Mesenteric fat pad (tissue), 1 donor: ENCODE data around the gene TNFRSF13B. TPM values are rescaled to one million over a fixed set of nuclear protein-coding genes. Genes with fewer than 3 reads are reported as not detected.
"Not testable (repeated sequence)": the region's sequence is repeated elsewhere in the genome, so short reads cannot be mapped to it uniquely, and the experiment has no call there.

Experiments used
- DNase-seq: peaks from one replicate; pipeline ENCODE4 v3.0.0-alpha.2; 2020; ENCODE audit warnings: low spot score
- total RNA-seq: library from RNA; stranded (reverse); fragmentation: NEBNext Ultra II Directional; extraction: Animal tissue kit (Norgen Biotek cat#: 25700); gene quantifications from one replicate; pipeline ENCODE4 v1.2.1, GENCODE V29; 2021
- donor health status: DM: yes; HTN: yes; CAD: no.

Gene TNFRSF13B
- total RNA-seq, 1 donor from 2014 or later = not detected

DNA sequence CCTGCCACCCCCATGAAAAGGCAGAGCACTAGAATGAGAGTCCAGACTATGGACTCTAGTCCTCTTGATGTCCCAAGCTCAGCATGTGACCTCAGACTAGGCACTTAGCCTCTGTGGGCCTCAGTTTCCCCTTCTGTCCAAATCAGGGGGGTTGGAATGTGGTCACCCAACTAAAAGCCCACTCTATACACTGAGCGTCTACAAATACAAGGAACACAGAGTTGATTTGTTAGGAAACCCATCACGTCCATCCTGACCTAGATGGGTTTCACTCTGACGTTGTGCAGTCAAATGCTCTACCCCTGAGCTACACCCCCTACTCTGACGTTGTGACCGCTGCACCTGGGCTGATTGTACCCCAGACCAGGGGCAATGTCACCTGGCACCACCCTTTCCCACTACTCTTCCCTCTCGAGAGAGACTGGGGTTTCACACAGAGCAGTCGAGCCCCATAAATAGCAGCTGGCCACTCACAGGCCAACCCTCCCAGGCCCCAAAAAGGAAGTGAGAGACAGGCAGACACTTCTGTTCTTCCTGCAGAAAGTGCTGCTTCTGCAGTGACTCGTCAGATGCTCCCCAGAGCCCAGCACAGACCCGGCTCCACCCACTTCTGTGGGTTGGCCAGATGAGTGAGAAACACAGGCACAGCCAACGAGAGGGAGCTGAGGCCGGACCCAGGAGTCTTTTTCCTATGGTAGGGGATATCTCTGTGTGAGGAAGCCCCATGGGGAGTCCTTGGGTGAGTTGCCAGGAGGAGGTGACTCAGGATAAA is 16.1 kb upstream of the TNFRSF13B start:
- DNase-seq = peak; percentile 90

GRCh38 chr17:16987066-16987829 is 15.3 kb upstream of the TNFRSF13B start:
- peak; percentile 67 for DNase-seq

- DNase-seq = no peak
Measured at GRCh38 chr17:16986391-16986790, 14.5 kb upstream of the TNFRSF13B start.

GRCh38 chr17:16981928-16982327 is 10.0 kb upstream of the TNFRSF13B start:
- peak; percentile 69 for DNase-seq

- peak; percentile 86 for DNase-seq
Measured at GRCh38 chr17:16980813-16981731, 9.2 kb upstream of the TNFRSF13B start.

DNA sequence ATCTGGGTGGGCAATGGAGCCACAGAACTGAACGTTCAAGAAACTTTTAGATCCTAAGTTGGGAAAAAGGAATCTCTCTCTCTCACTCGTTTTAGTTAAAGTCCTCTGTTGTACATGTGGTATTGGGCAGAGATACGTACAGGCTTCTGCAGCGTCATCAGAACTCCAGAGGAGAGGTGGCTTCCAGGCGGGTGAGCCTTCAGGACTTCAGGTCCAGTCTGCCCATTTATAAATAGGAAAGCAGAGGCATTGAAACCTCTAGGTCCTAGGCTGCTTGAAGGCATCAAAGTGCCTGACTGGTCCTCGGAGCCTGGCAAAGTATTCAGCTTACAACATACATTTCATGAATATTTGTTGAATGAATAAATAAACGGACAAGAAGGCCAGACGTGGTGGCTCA is 8.1 kb upstream of the TNFRSF13B start:
- DNase-seq = no peak

DNA sequence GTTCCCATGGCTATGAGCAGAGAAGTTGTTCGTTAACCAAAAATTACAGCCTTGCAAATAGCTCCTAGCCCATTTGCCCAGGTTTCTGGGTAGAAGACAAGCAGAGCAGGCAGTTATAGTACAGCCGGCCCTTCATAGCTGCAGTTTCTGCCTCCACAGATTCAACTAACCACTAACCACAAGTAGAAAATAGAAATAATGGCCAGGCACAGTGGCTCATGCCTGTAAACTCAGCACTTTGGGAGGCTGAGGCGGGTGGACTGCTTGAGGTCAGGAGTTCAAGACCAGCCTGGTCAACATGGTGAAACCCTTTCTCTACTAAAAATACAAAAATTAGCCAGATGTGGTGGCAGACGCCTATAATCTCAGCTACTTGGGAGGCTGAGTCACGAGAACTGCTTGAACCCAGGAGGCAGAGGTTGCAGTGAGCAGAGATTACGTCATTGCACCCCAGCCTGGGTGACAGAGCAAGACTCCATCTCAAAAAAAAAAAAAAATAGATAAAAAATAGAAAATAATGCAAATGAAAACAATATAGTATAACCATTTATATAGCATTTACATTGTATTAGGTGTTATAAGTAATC is 7.4 kb upstream of the TNFRSF13B start:
- not testable (repeated sequence) for DNase-seq

GRCh38 chr17:16977932-16978331 is 6.0 kb upstream of the TNFRSF13B start:
- DNase-seq = no peak

DNA sequence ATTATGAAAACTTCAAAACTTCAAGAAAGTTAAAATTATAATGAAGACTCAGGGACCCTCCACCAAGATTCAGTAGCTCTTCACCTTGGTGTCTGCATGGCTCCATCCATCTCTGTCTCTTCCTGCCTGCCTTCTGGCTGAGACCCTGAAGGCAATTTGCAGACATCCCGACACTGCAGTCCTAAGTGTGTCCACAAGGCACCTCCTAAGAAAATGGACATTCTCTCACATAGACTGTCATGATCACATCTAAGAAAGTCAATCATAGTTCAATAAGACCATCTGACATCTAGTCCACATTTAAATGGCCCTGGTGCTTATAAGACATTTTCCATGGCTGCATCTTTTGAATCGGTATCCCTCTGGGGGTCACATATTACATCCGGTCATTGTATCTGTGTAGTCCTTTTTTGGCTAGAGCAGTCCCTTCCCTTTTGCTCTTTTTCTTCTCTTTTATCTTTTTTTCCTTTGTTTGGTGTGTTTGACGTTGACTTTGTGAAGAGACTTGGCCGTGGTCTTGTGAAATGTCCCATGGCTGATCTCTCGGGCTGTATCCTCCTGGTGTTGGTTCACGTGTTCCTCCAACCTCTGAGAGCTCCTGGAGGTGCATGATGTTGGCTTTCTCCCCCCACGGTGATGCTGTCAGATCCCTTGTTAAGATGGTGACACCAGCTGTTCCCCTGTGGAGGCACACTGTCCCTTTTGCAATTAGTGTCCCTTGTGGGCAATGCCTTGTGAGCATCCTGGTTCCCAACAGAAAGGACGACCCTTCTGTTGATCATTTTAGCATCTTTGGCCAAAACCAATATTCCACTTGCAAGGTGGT is 5.0 kb upstream of the TNFRSF13B start:
- DNase-seq = peak; percentile 41

DNA sequence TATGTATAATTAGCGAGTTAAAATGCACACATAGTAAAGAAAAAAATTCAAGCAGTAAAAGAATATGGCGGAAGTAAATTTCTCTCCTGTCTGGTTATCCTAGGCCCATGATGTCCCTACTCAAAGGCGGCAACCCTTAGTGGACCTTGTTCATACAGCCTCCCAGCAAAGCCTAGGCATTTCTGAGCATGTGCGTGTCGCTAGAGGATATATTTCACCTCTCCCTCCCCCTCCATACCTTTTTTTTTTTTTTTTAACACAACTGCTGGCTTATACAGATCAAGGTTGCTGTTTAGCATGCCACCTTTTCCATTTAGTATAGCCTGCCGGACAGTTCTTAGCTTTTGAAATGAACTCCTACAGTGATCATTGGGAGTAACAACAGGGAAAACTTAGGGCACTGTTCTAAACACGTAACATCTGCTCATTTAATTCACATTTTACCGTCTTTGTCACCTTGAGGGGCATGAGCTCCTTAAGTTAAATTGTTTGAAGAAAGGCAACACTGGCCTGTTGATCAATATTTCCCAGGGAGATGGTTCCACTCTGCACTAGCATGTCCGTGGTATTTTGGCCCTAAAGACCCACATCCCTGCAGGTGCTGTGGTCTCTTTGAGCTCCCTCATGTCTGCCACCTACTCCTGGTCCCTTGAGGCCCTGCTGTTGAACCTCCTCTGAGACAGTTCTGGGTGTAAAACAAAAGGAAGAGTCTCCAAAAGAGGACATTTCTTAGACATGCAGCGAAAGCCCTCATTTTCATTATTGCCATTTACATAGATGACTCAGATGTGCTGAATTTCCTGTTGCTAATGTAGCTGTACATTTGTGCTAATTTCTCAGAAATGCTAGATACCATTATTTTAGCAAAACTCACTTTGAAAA is 4.1 kb upstream of the TNFRSF13B start:
- DNase-seq = no peak

GRCh38 chr17:16975277-16975651 is 3.3 kb upstream of the TNFRSF13B start:
- no peak for DNase-seq

- no peak for DNase-seq
Measured at GRCh38 chr17:16974569-16975276, 2.8 kb upstream of the TNFRSF13B start.

GRCh38 chr17:16973760-16974540 is 2.0 kb upstream of the TNFRSF13B start:
- DNase-seq = no peak

DNA sequence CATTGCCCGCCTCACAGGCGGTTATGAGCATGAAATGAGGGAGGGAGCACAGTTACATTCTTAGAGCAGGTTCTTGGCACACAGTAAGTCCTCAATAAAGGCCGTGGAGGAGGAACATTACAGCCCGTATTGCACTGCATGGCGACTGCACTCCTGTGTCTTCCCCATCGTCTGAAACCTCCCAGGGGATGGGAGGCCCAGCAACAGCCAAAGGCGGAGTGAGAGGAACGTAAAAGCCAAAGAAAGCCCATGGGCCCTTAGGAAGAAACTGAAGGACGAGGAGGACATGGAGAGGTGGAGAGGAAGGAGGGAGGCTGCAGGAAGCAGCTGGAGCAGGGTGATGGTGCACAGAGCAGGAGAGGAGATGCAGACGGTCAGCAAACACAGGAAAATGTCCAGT is 1.1 kb upstream of the TNFRSF13B start:
- peak; percentile 71 for DNase-seq

DNA sequence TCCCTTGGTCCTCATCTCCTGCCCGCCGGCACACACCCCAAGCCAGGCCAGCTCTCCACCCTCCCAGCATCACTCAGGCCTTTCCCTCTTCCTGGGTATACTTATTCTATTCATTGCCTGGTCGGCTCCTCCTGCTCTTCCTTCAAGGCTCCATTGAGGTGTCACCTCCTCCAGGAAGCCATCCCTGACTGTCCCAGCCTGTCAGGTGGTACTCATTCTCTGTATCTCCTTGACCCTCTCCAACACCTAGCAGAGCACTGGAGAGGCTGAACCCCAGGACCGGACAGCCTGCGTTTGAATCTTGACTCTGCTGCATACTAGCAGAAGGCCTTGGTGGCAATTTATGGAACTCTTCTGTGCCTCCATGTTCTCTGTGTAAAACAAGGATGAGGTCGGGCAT is 428 bp upstream of the TNFRSF13B start:
- no peak for DNase-seq

DNA sequence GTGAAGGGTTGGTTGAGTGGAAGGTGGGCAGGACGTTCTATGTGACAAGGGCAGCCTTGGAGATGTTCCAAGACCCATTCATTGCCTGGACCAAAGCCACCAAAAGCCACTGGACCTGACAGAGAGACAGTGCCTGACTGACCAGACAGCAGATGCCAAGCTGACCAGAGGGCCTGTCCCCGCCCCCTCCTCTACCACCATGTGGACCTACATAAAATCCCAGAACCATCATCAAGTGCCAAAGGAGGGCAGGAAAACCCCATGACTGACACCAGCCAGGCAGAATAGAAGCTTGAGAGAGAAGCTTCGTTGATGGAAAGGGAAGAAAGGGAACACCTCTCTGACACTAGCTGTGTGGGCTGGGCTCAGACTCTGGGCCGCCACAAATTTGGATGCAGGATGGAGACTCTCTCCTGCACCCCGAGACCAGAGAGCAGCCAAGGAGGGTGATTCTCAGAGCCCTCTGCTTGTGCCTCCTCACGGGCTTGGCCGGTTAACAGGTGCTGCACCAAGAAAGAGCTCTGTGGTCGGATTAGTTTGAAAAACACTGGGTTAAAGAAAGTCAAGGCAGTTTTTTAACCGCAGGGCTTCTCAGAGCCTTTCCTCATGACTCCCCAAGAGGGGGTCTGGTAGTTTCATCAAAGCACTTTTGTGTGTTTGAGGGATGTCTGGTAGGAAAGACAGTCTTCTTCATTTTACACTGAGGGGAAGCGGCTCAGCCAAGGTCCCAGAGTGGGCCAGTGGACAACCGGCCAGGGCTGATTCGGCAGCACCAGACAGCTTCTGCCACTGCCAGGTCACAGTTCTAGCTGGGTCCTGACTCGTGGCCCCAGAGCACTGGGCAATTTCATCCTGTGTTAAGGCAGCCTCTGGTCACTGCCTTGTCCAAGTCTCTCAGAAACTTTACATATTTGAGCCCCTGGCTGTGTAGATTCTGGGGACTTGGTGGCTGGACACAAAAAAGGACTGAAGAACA is 1.7 kb downstream of the TNFRSF13B start:
- peak; percentile 68 for DNase-seq

DNA sequence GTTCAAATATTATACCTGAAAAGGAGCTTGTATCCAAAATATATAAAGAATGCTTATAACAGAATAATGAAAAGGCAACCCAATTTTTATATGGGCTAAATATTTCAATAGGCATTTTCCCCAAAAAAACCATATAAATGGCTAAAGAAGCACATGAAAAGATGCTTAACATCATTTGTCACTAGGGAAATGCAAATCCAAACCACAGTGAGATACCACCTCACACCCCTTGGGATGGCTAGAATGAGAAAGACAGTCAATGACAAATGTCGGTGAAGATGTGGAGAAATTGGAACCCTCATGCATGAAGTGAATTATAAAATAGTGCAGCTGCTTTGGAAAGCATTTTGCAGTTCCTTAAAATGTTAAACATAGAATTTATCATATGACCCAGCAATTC is 3.1 kb downstream of the TNFRSF13B start:
- no peak for DNase-seq
